Lower lobe of right lung (tissue), 2 donors: Measurements from ENCODE around the gene CCL13. TPM values are rescaled to one million over a fixed set of nuclear protein-coding genes. Genes with fewer than 3 reads are reported as not detected.

Experiments used
- ATAC-seq, 2 donors: fragments of 200-7000 bp; cut with Tn5 transposase; one replicate each; pipeline ENCODE4 v1.9.1; 2020 to 2022; ENCODE audit warnings: mild to moderate bottlenecking in 2 of 2, moderate library complexity in 2 of 2
- DNase-seq: peaks from one replicate; pipeline ENCODE4 v3.0.0-alpha.2; 2020
- H3K27ac ChIP-seq: fragments of 200-600 bp; one replicate; pipeline ENCODE4 v1.8.0; 2022
- H3K27me3 ChIP-seq: fragments of 200-600 bp; one replicate; pipeline ENCODE4 v1.8.0; 2022; ENCODE audit warnings: low read depth
- H3K36me3 ChIP-seq: fragments of 200-600 bp; one replicate; pipeline ENCODE4 v1.8.0; 2022; ENCODE audit warnings: mild to moderate bottlenecking
- H3K4me1 ChIP-seq: fragments of 200-600 bp; one replicate; pipeline ENCODE4 v1.8.0; 2022
- H3K4me3 ChIP-seq: fragments of 200-600 bp; one replicate; pipeline ENCODE4 v1.8.0; 2022; ENCODE audit warnings: mild to moderate bottlenecking
- H3K9me3 ChIP-seq: fragments of 200-600 bp; one replicate; pipeline ENCODE4 v1.8.0; 2022
- CTCF ChIP-seq: fragments of 200-600 bp; IDR thresholded peaks from one replicate; pipeline ENCODE4 v1.8.0; 2022; ENCODE audit warnings: antibody characterized with exemption, mild to moderate bottlenecking
- intact Hi-C: fragments of 100-400 bp; cut with DNase I; formaldehyde crosslinking; loops from one replicate; pipeline ENCODE4 v1.11.0; 2022
- long read RNA-seq: library from polyadenylated mRNA; unstranded; transcript quantifications from one replicate; pipeline ENCODE4 v2.0.0, GENCODE V29; 2021
- total RNA-seq: library from RNA; stranded (reverse); fragmentation: NEBNext Ultra II Directional; extraction: Animal tissue kit (Norgen Biotek cat#: 25700); gene quantifications from one replicate; pipeline ENCODE4 v1.2.1, GENCODE V29; 2021
- donor health status: DM: no; HTN: yes; CAD: no; lungs with severe emphysema.

CCL13 gene
- 14.6 TPM for total RNA-seq
- long read RNA-seq, partial matches to known transcripts, result 0 of 4 reads
- long read RNA-seq, other reads (novel, unspliced or antisense), result 0 of 4 reads

- Histone ChIP-seq H3K4me1 (peaks cover 18% of the 10 kb centered on the region), H3K27me3 (no peaks in the 10 kb centered on the region), H3K36me3 (no peaks in the 10 kb centered on the region), H3K9me3 (no peaks in the 10 kb centered on the region), H3K4me3 (no peak within 1 kb of the TSS), H3K27ac (peak within 1 kb of the TSS; percentile 39)
- DNase-seq, result no peak
- TF ChIP-seq CTCF, result no peak
- ATAC-seq, result no peak
- intact Hi-C loops, result no loop called here
These were observed at the start of gene CCL13 for GRCh38 chr17:34356194-34356593. CCL13 (plus strand) TSS chr17:34356480; CDS start chr17:34356527, 47 bp downstream.

- ATAC-seq, result no peak
These were observed 49.2 kb upstream of the CCL13 start for GRCh38 chr17:34307110-34307509.

GRCh38 chr17:34308371-34308770 lies 47.9 kb upstream of the CCL13 start:
- Histone ChIP-seq H3K27me3 (no peaks in the 10 kb centered on the region), H3K4me3 (no peak overlapping the region), H3K9me3 (no peaks in the 10 kb centered on the region), H3K4me1 (peaks cover 19% of the 10 kb centered on the region), H3K36me3 (no peaks in the 10 kb centered on the region), H3K27ac (no peak overlapping the region)
- ATAC-seq (no peak), DNase-seq (no peak)
- no peak for TF ChIP-seq CTCF
- intact Hi-C loops, result no loop called here

More at GRCh38 chr17:34307110-34307509, 49.2 kb upstream of the CCL13 start:
- no peak for TF ChIP-seq CTCF
- DNase-seq, result no peak
- Histone ChIP-seq H3K27me3 (no peaks in the 10 kb centered on the region), H3K4me1 (peaks cover 19% of the 10 kb centered on the region), H3K4me3 (no peak overlapping the region), H3K36me3 (no peaks in the 10 kb centered on the region), H3K9me3 (no peaks in the 10 kb centered on the region), H3K27ac (no peak overlapping the region)
- intact Hi-C loops, result no loop called here

- H3K36me3 ChIP-seq, result no peaks in the 10 kb centered on the region
- intact Hi-C loops, result no loop called here
- no peaks in the 10 kb centered on the region for H3K9me3 ChIP-seq
- peaks cover 32% of the 10 kb centered on the region for H3K4me1 ChIP-seq
- no peak for TF ChIP-seq CTCF
- no peaks in the 10 kb centered on the region for H3K27me3 ChIP-seq
- no peak for DNase-seq
- no peak overlapping the region for H3K27ac ChIP-seq
- ATAC-seq, result no peak
- no peak overlapping the region for H3K4me3 ChIP-seq
These were observed 45.0 kb upstream of the CCL13 start for GRCh38 chr17:34311291-34311690.

- Histone ChIP-seq H3K4me3 (no peak overlapping the region), H3K4me1 (peaks cover 24% of the 10 kb centered on the region), H3K27ac (peak overlapping the region; percentile 52), H3K36me3 (no peaks in the 10 kb centered on the region), H3K9me3 (no peaks in the 10 kb centered on the region), H3K27me3 (no peaks in the 10 kb centered on the region)
- no peak for DNase-seq
- no peak for TF ChIP-seq CTCF
- ATAC-seq, result peak in 1 of 2 donors; percentile 54
- intact Hi-C loops, result no loop called here
These were observed 44.2 kb upstream of the CCL13 start for GRCh38 chr17:34312080-34312479.
